GDM1 (cell line): Measurements from ENCODE around the gene TOP2A.
"Not testable (repeated sequence)": the region's sequence is repeated elsewhere in the genome, so short reads cannot be mapped to it uniquely, and the experiment has no call there.

Experiments used
- DNase-seq: peaks from one replicate; lab custom pipeline; 2025; lab: John Stamatoyannopoulos, UW

Gene TOP2A

DNA sequence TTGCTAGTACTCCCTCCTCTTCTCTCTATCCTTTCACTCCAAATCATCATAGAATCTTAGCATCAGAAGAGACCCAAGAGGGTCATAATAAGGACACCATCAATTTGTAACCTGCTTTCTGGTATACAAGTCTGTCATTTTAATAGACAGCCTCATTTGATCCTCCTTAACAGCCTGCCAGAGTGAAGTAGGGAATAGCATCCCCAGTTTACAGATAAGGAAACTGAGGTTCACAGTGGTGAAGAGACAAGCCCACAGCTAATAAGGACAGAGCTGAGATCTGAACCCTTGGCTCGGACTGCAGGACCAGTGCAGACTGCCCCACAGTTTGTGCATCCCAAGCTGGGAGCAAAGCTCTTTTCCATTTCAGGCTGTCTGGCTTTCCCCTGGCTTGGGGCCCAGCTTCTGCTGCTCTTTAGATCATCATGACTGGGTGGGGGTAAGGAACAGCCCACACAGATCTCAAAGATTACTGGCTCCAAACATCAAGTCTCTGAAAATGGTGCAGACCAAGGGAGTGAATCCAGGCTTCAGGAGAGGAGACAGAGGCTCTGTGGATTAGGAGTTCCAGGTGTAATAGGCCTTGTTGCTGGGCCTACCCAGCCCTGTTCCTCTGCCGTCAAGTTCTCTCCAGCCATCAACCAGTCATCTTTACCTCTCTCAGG is 15.3 kb upstream of the TOP2A start:
- DNase-seq = no peak

DNA sequence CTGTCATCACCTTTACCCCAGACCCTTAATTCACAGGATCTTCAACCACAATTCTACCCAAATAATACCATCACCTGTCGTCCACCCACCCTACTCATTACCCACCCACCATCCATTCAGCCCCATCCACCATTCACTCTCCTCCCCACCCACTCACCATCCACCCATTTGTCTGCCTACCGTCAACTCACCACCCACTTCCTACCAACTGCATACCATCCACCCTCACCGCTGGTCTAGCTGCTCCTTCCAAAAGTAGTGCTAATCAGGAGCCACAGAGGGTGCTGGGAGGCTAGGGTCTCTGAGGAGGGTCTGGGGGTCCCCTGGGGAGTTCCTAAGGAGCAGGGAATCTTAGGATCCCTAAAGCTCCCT is 13.5 kb upstream of the TOP2A start:
- no peak for DNase-seq

DNA sequence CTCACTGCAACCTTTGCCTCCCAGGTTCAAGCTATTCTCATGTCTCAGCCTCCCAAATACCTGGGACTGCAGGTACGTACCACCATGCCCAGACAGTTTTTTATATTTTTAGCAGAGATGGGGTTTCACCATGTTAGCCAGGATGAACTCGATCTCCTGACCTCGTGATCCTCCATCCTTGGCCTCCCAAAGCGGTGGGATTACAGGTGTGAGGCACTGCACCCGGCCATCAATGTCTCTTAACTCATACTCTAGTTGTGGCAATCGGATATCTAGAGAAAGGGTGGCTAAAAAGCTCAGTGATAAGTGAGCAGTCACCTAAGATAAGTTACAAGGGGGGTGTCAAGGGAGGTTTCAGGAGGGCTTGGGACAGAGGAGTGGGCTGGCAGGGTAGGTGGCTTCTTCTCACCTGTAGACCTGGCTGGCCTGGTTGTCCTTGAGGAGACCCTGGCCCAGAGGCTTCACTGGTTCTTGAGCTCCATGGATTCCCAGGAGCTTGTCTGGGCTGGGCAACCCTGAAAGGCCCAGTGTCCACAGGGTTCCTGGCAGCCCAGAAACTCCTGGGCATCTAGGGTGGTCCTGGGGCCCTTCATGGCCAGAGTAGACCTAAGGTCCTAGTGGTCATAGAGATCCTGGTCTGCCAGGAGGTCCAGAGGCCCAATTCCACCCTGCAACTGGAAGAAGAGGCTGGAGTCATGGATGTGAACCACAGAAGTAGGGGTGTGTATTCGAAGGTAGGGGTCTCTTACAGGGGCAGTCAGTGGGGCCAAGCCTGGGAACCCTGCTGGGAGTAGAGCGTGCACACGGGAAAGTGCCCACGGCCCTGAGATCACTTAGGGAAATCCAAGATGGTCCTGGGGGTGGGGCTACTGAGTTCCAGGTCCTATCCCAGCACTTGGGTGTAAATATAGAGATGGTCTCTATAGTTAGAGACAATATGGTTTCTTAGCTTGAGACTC is 12.9 kb upstream of the TOP2A start:
- DNase-seq = no peak

DNA sequence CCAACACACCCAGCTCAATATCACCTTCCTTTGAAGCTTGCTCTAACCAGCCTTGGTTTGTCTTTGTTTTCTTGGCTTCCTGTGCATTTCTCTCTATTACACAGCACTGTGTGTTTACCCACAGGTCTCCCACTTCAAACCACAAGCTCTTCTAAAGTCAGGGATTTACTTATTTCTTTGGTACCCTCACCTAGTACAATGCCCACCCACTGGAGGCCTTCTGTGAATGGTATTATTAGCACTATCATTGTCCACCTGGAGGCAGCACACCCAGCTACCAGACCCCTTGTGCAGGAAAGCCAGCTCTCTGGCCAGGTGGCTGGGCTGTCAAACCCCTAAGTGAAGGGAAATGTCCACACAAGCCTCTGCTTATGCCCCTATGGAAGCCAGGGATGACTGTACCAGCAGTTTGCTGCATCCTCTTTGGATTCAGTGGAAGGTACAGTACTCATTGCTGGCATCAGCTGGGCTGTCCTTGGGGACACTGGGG is 9.4 kb upstream of the TOP2A start:
- DNase-seq = no peak

DNA sequence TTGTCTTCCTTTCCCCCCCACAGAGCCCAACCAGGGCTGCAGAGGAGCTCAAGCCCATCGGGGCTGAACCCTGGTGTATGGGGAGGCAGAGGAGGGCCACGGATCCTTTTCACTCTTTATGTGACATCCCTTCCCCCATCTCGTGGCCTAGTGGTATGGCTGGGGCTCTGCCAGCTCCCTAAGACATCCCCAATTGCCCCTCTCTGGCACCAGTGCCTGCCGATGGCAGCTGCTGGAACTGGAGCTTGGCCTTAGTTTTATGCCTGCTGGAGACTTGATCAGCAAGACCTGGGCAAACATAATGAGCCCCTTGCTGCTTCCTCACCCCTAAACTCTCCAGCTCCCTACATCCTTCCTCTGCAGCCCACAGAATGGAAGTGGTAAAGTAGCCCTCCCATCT is 8.0 kb upstream of the TOP2A start:
- DNase-seq = peak; percentile 59

DNA sequence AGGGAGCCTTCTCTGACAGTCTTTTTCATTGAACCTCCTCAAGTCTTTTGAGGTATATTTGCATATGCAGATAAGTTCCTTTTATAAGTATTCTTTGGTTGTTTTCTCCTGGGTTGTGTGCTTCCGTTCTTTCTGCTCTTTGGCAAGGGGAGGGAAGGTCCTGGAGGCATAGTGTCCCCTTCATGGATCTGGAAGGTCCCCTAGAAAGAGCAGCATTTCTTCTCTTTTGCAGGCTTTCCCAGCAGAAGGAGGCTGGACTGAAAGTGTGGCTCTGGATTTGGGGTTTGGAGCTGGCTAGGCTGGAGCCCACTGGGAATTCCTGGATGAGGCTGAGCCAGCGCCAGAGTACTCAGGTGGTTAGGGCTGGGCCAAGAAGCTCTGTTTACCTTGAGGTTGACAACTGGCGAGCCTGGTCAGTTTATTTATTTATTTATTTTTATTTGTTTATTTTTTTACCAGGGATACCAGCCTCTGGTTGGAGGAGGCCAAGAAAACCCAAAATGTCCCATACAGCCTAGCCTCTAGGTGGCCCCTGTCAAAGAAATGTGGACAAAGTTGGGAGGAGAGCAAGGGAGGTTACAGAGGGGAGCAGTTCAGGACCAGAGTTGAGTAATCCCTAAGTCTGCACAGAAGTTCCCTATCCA is 5.4 kb upstream of the TOP2A start:
- no peak for DNase-seq

DNA sequence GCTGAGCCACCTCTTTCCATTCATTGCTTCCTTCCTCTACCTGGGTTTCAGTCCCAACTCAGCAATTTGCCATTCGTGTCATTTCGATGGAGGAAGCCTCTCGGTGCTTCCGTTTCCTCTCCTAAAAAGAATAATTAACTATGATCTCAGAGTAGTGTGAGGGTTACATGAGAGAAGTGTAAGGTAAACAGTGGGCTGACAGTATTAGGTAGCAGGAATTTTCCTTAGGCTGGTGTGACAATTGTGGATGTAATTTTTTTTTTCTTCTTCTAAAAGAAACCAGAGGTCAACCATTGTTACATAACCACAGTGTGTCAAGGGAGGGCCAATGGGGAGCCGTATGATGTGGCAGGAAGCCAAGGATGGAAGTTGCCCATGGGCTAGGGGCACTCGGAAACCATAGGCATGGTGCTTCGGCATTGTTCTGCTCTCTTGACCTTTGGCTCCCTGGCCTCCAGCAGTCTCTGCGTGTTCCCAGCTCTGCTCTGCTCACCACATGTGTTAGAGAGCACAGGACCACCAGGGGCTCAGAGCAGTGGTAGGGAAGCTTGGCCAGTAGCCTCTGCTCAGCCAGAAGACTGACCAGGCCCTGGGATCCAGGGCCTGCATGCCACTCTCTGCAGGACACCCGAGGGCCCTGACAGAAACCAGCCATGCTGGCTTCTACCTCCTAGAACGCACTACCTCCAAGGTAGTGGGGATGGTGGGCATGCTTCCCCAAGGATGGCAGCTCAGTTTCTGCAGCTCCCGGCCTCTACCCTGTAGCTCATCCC is 2.0 kb upstream of the TOP2A start:
- peak; percentile 24 for DNase-seq

DNA sequence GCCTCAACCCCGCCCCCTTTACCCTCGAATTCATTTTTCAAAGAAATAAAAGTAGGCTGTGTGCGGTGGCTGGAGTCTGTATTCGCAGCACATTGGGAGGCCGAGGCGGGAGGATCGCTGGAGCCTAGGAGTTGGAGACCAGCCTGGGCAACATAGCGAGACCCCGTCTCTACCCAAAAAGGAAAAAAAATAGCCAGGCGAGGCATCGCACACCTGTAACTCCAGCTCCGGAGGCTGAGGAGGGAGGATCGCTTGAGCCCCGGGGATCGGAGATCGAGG is 671 bp upstream of the TOP2A start:
- no peak for DNase-seq

DNA sequence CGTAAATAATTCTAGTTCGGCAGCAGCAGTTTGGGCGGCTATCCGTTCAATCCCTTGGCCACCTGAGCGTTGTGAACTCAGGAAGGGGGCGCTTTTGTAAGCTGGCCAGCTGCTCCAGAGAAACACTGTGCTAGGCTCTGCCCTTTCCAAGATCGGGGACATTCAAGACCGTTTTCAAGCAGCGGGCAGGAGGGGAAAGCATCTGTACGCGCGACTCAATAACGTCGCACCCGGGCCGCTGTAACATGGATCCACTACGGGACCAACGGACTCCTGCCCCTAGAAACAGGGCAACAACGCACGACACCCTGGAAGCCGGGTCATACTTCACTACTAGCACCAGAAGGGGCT is 463 bp downstream of the TOP2A start:
- DNase-seq = no peak

DNA sequence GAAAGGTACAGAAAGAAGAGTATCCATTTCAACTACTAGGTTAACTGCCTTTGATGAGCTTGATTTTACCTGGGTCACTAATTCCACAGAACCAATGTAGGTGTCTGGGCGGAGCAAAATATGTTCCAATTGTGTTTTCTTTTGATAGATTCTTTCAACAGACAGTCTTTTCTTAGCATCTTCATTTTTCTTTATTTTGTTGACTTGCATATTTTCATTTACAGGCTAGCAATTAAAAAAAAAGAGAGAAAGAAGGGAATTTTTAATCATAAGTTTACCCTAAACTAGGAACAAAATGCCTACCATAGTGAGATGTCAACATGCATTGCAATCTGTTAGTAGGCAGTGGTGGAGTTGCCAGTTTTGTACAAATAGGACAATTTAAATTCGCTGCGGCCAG is 1.0 kb downstream of the TOP2A start:
- DNase-seq = no peak

DNA sequence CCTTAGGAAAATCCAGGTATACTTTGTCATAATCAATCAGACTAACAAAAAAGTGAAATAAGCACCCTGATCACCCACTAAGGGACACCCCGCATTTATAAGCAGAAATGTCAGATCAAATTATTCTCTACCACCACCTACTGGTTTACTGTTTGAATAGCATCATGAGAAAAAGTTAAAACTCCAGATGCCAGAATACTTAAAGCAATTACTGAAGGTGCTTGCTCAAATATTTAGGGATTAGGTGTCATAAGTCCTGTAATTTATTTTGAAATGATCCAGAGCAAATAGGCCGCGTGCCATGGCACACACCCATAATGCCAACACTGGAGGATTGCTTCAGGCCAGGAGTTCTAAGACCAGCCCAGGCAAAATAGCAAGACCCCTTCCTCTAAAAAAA is 2.3 kb downstream of the TOP2A start:
- DNase-seq = no peak

DNA sequence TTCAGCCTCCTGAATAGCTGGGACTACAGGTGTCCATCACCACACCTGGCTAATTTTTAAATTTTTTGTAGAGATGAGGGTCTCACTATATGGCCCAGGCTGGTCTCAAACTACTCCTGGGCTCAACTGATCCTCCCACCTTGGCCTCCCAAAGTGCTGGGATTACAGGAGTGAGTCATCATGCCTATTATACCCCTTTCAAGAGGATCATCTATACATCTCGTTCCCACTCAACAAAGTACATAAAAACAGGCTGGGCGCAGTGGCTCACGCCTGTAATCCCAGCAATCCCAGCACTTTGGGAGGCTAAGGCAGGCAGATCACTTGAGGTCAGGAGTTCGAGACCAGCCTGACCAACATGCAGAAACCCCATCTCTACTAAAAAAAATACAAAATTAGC is 3.4 kb downstream of the TOP2A start:
- DNase-seq = not testable (repeated sequence)

DNA sequence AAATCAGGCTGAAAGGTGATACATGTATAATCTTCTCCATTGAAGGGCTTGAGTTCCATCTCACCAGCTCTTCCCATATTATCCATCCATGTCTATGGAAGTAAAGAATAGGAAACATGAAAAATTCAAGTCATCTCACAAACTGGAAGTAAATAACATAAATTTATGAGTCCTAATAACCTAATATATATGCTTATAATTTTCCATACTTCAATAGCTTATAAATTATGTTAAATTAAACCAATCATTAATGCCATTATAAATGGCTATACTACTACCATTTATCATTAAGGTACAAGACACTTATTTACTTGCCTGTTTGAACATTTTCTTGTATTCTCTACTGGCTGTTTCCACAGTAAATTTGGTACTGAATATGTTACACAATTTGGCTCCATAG is 4.8 kb downstream of the TOP2A start:
- no peak for DNase-seq

DNA sequence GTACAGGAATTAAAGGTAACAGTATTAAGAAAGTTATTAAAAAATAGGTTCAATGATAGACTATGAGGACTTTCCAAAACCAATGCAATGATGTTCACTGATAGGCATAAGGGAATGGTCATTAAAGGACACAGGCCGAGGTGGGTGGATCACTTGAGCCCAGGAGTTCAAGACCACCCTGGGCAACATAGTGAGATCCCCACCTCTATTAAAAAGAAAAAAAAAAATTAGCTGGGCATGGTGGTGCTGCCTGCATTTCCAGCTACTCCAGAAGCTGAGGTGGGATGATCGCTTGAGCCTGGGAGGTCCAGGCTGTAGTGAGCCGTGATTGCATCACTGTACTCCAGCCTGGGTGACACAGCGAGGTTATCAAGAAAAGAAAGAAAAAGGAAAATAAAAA is 5.9 kb downstream of the TOP2A start:
- no peak for DNase-seq

DNA sequence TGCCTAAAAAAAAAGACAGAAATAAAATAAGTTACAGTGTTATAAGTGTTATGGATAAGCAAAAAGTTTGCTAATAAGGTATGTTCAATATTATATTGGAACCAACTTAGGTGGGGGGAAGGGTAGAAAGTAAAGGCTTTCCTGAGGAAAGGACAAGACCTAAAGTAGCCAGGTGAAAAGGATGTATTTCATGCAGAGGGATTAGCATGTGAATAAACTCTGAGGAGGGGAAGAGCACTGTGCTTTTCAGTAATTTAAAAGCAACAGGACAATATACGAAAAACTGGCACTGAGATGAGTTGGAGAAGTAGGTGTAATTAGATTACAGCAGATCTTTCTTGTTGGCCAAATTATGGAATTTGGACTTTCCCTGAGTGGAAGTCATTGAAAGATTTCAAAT is 7.6 kb downstream of the TOP2A start:
- no peak for DNase-seq

DNA sequence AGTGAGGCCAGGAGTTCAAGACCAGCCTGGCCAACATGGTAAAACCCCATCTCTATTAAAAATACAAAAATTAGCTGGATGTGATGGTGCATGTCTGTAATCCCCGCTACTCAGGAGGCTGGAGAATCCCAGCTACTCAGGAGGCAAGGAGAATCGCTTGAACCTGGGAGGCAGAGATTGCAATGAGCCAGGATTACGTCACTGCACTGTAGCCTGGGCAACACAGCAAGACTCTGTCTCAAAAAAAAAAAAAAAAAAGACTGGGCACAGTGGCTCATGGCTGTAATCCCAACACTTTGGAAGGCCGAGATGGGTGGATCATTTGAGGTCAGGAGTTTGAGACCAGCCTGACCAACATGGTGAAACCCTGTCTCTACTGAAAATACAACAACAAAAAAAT is 8.2 kb downstream of the TOP2A start:
- not testable (repeated sequence) for DNase-seq

DNA sequence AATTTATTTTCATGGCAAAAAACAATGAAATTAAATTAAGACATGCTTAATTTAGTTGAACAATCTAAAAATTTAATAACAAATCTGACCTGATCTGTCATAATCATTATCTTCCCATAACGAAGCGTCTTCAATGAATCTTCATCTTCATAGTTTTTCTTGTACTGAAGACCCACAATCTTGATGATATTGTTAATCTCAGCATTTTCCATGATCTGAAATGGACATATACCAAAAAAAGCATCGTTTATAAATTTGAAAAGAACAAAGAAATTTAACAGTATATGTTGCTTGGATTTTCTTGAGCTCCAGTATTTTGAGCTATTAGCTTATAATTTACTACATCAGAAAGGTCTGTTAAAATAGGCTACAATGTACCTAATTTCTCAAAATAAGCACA is 10.2 kb downstream of the TOP2A start:
- DNase-seq = no peak

DNA sequence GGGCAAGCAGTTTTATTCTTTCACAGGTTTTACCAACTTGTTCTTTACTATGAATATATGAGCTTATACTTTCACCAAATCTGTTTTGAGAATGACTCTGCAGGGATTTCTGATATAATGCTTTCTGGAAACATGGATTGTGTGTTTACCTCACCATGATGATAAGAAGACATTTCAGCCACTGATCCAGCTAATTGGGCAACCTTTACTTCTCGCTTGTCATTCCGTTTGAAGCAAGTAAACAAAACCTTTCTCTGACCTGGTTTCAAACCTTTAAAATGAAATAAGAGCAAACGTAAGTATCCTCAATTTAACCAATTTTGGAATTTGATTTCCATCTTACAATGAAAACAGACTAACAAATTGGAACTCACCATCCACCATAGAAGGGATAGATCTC is 13.7 kb downstream of the TOP2A start:
- DNase-seq = no peak

DNA sequence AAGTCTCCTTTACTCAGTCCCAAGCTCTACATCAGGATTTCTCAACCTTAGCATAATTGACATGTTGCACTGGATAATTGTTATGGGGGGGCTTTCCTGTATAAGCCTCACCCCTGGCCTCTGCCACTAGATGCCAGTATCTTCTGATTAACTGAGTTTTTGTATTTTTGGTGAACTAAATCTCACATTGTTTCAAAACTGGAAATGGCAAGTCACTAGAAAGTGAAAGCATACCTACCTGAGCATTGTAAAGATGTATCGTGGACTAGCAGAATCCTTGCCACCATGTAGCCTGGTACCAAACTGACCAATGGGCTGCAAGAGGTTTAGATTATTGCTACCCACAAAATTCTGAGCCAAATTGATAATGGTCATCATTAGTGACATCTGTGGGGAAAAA is 15.0 kb downstream of the TOP2A start:
- no peak for DNase-seq

DNA sequence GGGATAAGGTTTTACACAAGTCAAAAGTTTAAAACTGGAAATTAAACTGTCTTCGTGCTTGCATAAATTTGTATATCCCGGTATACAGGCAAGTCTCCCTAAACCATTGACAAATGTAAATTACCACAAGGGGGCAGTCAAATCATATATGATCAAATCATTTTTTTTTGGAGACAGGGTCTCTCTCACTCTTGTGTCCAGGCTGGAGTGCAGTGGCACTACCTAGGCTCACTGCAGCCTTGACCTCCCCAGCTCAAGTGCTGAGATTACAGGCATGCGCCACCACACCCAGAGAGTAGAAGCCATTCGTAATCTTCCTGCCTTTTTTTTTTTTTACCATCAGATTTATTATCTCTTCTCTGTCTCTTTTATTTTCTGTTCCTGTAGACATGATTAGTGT is 18.5 kb downstream of the TOP2A start:
- DNase-seq = peak; percentile 30

DNA sequence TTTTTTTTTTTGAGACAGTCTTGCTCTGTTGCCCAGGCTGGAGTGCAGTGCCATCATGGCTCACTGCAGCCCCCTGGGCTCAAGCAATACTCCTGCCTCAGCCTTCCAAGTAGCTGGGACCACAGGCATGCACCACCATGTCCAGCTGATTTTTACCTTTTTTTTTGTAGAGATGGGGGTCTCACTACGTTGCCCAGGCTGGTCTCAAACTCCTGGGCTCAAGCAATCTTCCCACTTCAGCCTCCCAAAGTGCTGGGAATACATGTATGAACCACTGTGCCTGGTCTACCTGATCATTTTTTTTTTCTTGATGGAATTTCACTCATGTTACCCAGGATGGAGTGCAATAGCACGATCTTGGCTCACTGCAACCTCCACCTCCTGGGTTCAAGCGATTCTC is 31.1 kb downstream of the TOP2A start:
- DNase-seq = not testable (repeated sequence)

DNA sequence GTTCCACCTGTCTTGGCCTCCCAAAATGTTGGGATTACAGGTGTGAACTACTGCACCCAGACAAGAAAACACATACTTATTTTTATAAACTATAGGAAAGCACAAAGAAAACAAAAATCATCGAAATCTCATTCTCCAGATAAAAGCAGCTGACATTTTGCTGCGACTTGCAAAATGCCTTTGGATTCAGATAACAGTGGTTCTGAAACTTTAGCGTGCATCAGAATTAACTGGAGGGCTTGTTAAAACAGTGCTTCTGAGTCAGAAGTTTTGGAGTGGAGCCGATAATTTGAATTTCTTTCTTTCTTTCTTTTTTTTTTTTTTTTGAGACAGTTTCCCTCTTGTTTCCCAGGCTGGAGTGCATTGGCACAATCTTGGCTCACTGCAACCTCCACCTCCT is 35.4 kb downstream of the TOP2A start:
- DNase-seq = no peak

DNA sequence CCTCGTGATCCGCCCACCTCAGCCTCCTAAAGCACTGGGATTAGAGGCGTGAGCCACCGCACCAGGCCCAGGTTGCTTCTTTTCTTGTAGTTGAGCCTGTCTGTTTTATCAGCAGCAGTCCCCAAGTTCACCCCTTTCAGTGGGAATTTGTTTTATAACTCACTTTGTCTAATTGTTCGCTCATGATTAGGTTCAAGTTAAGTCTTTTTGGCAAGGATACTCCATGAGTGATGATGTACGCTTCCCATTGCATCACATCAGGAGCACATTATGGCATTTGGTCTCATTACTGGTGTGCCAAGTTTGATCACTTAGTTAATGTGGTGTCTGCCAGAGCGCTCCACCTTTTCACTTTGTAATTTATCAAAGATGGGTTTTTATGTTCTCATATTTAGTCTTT is 38.7 kb downstream of the TOP2A start:
- no peak for DNase-seq
